ENCODE measurements around the gene TUBGCP2.

TUBGCP2 gene

GRCh38 chr10:133315847-133316246, 7.2 kb upstream of the TUBGCP2 start:
- no peak overlapping the region for H2BK15ac ChIP-seq (replicated peaks; ENCODE audit: low read depth)
- H3K27me3 ChIP-seq (ENCODE audit: insufficient read depth, low read length, poor library complexity), result no peaks in the 10 kb centered on the region
- DNase-seq, result no peak
- no peak overlapping the region for H3K4me2 ChIP-seq (ENCODE audit: low read length)
- H3K4me1 ChIP-seq (ENCODE audit: control insufficient read depth, low read depth, low read length), result no peaks in the 10 kb centered on the region
- H3K27ac ChIP-seq (ENCODE audit: low read depth, low read length), result no peak overlapping the region
- no peak overlapping the region for H3K56ac ChIP-seq (ENCODE audit: low read length)
- no peaks in the 10 kb centered on the region for H3K79me2 ChIP-seq (ENCODE audit: control insufficient read depth, insufficient read depth, low read length)
- no peak overlapping the region for H3K18ac ChIP-seq (ENCODE audit: low read length)
- WGBS (ENCODE audit: extremely low coverage, insufficient coverage, low lambda C conversion rate), result no CpG with 5 or more reads among the region's 5 CpGs
- no peak overlapping the region for H2BK5ac ChIP-seq (ENCODE audit: low read length)
- no peak overlapping the region for H3K4ac ChIP-seq (ENCODE audit: low read depth, low read length)
- no peak overlapping the region for H3K4me3 ChIP-seq (ENCODE audit: low read length)
- H4K5ac ChIP-seq (ENCODE audit: low read length), result no peak overlapping the region
- H3K23ac ChIP-seq (ENCODE audit: low read length), result no peak overlapping the region
- H3K79me1 ChIP-seq (ENCODE audit: low read length), result no peaks in the 10 kb centered on the region
- H4K8ac ChIP-seq (ENCODE audit: low read depth, low read length), result no peak overlapping the region
- no peak overlapping the region for H3K9ac ChIP-seq (ENCODE audit: low read length)
- H2AK5ac ChIP-seq (ENCODE audit: low read length), result no peak overlapping the region
- H3K36me3 ChIP-seq (ENCODE audit: control insufficient read depth, insufficient read depth, low read length), result no peaks in the 10 kb centered on the region
- no peak overlapping the region for H2BK120ac ChIP-seq (ENCODE audit: low read depth, low read length)

DNA sequence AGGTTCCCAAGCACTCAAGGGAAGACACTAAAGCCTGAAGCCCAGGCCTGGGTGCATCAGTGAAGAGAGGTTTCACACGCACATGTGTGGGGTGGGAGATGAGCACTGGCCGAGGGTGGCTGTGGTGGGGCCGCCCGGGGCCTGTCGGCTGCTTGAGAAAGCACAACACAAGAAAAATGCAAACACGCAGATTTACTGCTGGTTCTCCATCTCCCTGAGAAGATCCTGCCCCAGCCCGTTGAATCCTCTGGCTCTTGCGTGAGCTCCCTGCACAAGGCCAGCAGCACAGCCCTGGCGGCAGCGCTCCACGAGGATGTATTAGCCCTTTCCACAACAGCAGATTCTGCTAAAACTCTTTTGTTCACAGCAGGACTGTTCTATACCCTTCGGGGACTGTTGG, 6.2 kb upstream of the TUBGCP2 start:
- H3K56ac ChIP-seq (ENCODE audit: low read length), result no peak overlapping the region
- no peak overlapping the region for H2AK5ac ChIP-seq (ENCODE audit: low read length)
- no peaks in the 10 kb centered on the region for H3K79me1 ChIP-seq (ENCODE audit: low read length)
- H3K27me3 ChIP-seq (ENCODE audit: insufficient read depth, low read length, poor library complexity), result no peaks in the 10 kb centered on the region
- H3K23ac ChIP-seq (ENCODE audit: low read length), result no peak overlapping the region
- H3K4me2 ChIP-seq (ENCODE audit: low read length), result no peak overlapping the region
- H3K4ac ChIP-seq (ENCODE audit: low read depth, low read length), result no peak overlapping the region
- no peak for DNase-seq
- H4K8ac ChIP-seq (ENCODE audit: low read depth, low read length), result no peak overlapping the region
- peaks cover 2% of the 10 kb centered on the region for H3K36me3 ChIP-seq (ENCODE audit: control insufficient read depth, insufficient read depth, low read length)
- no peaks in the 10 kb centered on the region for H3K79me2 ChIP-seq (ENCODE audit: control insufficient read depth, insufficient read depth, low read length)
- no peak overlapping the region for H2BK15ac ChIP-seq (replicated peaks; ENCODE audit: low read depth)
- H3K27ac ChIP-seq (ENCODE audit: low read depth, low read length), result no peak overlapping the region
- H4K5ac ChIP-seq (ENCODE audit: low read length), result no peak overlapping the region
- no CpG with 5 or more reads among the region's 12 CpGs for WGBS (ENCODE audit: extremely low coverage, insufficient coverage, low lambda C conversion rate)
- H3K4me1 ChIP-seq (ENCODE audit: control insufficient read depth, low read depth, low read length), result no peaks in the 10 kb centered on the region
- no peak overlapping the region for H3K9ac ChIP-seq (ENCODE audit: low read length)
- H2BK5ac ChIP-seq (ENCODE audit: low read length), result no peak overlapping the region
- H3K18ac ChIP-seq (ENCODE audit: low read length), result no peak overlapping the region
- H3K4me3 ChIP-seq (ENCODE audit: low read length), result no peak overlapping the region
- no peak overlapping the region for H2BK120ac ChIP-seq (ENCODE audit: low read depth, low read length)

GRCh38 chr10:133313192-133313591, 4.5 kb upstream of the TUBGCP2 start:
- H3K23ac ChIP-seq (ENCODE audit: low read length), result no peak overlapping the region
- no peak overlapping the region for H2BK15ac ChIP-seq (replicated peaks; ENCODE audit: low read depth)
- H3K36me3 ChIP-seq (ENCODE audit: control insufficient read depth, insufficient read depth, low read length), result peaks cover 2% of the 10 kb centered on the region
- H2AK5ac ChIP-seq (ENCODE audit: low read length), result no peak overlapping the region
- H3K9ac ChIP-seq (ENCODE audit: low read length), result no peak overlapping the region
- no peak for DNase-seq
- H3K18ac ChIP-seq (ENCODE audit: low read length), result no peak overlapping the region
- no peaks in the 10 kb centered on the region for H3K79me1 ChIP-seq (ENCODE audit: low read length)
- H4K5ac ChIP-seq (ENCODE audit: low read length), result no peak overlapping the region
- no peaks in the 10 kb centered on the region for H3K79me2 ChIP-seq (ENCODE audit: control insufficient read depth, insufficient read depth, low read length)
- H3K56ac ChIP-seq (ENCODE audit: low read length), result no peak overlapping the region
- no peaks in the 10 kb centered on the region for H3K4me1 ChIP-seq (ENCODE audit: control insufficient read depth, low read depth, low read length)
- H3K4me3 ChIP-seq (ENCODE audit: low read length), result no peak overlapping the region
- H3K27ac ChIP-seq (ENCODE audit: low read depth, low read length), result no peak overlapping the region
- WGBS (ENCODE audit: extremely low coverage, insufficient coverage, low lambda C conversion rate), result no CpG with 5 or more reads among the region's 4 CpGs
- no peak overlapping the region for H3K4ac ChIP-seq (ENCODE audit: low read depth, low read length)
- H3K4me2 ChIP-seq (ENCODE audit: low read length), result no peak overlapping the region
- no peak overlapping the region for H4K8ac ChIP-seq (ENCODE audit: low read depth, low read length)
- H2BK120ac ChIP-seq (ENCODE audit: low read depth, low read length), result no peak overlapping the region
- no peaks in the 10 kb centered on the region for H3K27me3 ChIP-seq (ENCODE audit: insufficient read depth, low read length, poor library complexity)
- H2BK5ac ChIP-seq (ENCODE audit: low read length), result no peak overlapping the region

DNA sequence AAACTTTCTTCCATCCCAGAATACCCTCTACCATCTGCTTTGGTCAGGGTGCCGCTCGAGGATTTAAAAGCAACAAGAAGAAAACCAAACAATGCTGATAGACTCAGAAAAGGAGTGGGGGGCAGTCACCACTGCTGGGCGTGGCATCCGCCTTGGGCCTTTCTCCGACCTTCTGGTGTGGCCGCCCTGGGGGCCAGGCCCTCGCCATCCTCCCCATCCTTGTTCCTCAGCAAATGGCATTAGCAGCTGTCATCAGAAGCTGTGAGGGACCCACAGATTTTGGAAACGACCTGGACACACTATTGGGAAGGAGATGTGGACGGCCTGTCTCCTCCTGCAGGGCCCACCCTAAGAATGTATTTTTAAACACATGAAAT, 4.1 kb upstream of the TUBGCP2 start:
- Histone ChIP-seq H4K5ac (ENCODE audit: low read length) (no peak overlapping the region), H4K8ac (ENCODE audit: low read depth, low read length) (no peak overlapping the region), H2BK120ac (ENCODE audit: low read depth, low read length) (no peak overlapping the region), H2AK5ac (ENCODE audit: low read length) (no peak overlapping the region), H3K18ac (ENCODE audit: low read length) (no peak overlapping the region), H3K4me3 (ENCODE audit: low read length) (no peak overlapping the region), H3K27me3 (ENCODE audit: insufficient read depth, low read length, poor library complexity) (no peaks in the 10 kb centered on the region), H3K23ac (ENCODE audit: low read length) (no peak overlapping the region), H2BK5ac (ENCODE audit: low read length) (no peak overlapping the region), H3K9ac (ENCODE audit: low read length) (no peak overlapping the region), H3K79me2 (ENCODE audit: control insufficient read depth, insufficient read depth, low read length) (peaks cover 4% of the 10 kb centered on the region), H3K4ac (ENCODE audit: low read depth, low read length) (no peak overlapping the region), H3K4me2 (ENCODE audit: low read length) (no peak overlapping the region), H2BK15ac (replicated peaks; ENCODE audit: low read depth) (no peak overlapping the region), H3K56ac (ENCODE audit: low read length) (no peak overlapping the region), H3K4me1 (ENCODE audit: control insufficient read depth, low read depth, low read length) (no peaks in the 10 kb centered on the region), H3K36me3 (ENCODE audit: control insufficient read depth, insufficient read depth, low read length) (peaks cover 2% of the 10 kb centered on the region), H3K27ac (ENCODE audit: low read depth, low read length) (no peak overlapping the region), H3K79me1 (ENCODE audit: low read length) (peaks cover 4% of the 10 kb centered on the region)
- DNase-seq, result no peak
- WGBS (ENCODE audit: extremely low coverage, insufficient coverage, low lambda C conversion rate), result no CpG with 5 or more reads among the region's 9 CpGs

DNA sequence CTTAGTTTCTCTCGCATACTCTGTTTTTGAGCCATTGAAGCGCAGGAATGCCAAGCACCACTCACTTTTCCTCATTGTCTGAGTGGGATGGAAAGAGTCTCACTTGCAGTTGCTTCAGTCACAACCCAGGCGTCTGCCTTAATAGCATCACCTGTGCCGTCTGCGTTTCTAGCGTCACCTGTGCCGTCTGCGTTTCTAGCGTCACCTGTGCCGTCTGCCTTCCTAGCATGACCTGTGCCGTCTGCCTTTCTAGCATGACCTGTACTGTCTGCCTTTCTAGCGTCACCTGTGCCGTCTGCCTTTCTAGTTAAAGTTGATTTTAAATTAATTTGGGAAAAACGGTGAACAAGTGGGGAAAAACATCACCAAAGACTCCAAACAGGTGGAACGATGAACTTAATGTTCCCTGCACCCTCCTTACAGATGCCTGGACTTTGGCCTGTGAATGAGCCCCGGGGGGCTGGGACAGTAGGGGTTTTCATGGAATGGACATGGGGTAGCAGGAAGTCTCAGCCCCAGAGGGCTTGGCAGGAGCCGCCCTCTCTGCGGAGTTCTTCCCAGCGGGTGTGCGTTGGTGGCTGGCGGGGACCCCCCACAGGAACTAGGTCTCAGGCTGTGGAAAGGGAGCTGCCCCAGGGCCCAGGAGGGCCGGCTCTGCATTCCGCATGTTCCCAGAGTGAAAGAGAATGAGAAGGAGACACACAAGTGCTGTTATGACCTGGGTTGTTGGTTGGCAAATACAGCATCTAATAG, 3.5 kb upstream of the TUBGCP2 start:
- peaks cover 8% of the 10 kb centered on the region for H3K79me1 ChIP-seq (ENCODE audit: low read length)
- no peak overlapping the region for H3K9ac ChIP-seq (ENCODE audit: low read length)
- H3K27me3 ChIP-seq (ENCODE audit: insufficient read depth, low read length, poor library complexity), result no peaks in the 10 kb centered on the region
- H2BK5ac ChIP-seq (ENCODE audit: low read length), result no peak overlapping the region
- peaks cover 9% of the 10 kb centered on the region for H3K79me2 ChIP-seq (ENCODE audit: control insufficient read depth, insufficient read depth, low read length)
- H3K4me1 ChIP-seq (ENCODE audit: control insufficient read depth, low read depth, low read length), result no peaks in the 10 kb centered on the region
- H3K23ac ChIP-seq (ENCODE audit: low read length), result no peak overlapping the region
- H3K18ac ChIP-seq (ENCODE audit: low read length), result no peak overlapping the region
- H2BK15ac ChIP-seq (replicated peaks; ENCODE audit: low read depth), result no peak overlapping the region
- no CpG with 5 or more reads among the region's 23 CpGs for WGBS (ENCODE audit: extremely low coverage, insufficient coverage, low lambda C conversion rate)
- H3K4ac ChIP-seq (ENCODE audit: low read depth, low read length), result no peak overlapping the region
- no peak overlapping the region for H4K8ac ChIP-seq (ENCODE audit: low read depth, low read length)
- H2AK5ac ChIP-seq (ENCODE audit: low read length), result no peak overlapping the region
- H3K4me2 ChIP-seq (ENCODE audit: low read length), result no peak overlapping the region
- H3K4me3 ChIP-seq (ENCODE audit: low read length), result no peak overlapping the region
- peaks cover 2% of the 10 kb centered on the region for H3K36me3 ChIP-seq (ENCODE audit: control insufficient read depth, insufficient read depth, low read length)
- H3K27ac ChIP-seq (ENCODE audit: low read depth, low read length), result no peak overlapping the region
- no peak overlapping the region for H3K56ac ChIP-seq (ENCODE audit: low read length)
- H2BK120ac ChIP-seq (ENCODE audit: low read depth, low read length), result no peak overlapping the region
- no peak overlapping the region for H4K5ac ChIP-seq (ENCODE audit: low read length)
- no peak for DNase-seq

DNA sequence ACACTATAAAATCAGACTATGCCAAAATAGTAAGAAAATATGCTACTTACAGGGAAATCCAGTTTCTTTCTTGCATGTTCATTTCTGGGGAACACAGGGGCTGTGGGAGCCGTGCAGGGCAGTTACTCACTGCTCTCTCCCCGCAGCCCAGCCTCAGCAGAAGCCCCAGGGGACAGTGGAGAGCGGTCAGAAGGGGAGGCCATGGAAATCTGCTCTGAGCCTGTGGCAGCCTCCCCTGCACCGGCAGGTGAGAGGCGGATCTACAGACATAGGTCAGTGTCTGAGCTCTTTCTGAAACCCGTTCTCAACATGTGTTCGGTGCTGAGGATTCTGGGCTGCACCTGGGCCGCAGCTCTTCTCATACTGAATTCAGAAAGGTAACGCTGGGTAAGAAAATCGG, 2.9 kb upstream of the TUBGCP2 start:
- H3K9ac ChIP-seq (ENCODE audit: low read length), result no peak overlapping the region
- no peaks in the 10 kb centered on the region for H3K4me1 ChIP-seq (ENCODE audit: control insufficient read depth, low read depth, low read length)
- H2BK5ac ChIP-seq (ENCODE audit: low read length), result no peak overlapping the region
- no peaks in the 10 kb centered on the region for H3K27me3 ChIP-seq (ENCODE audit: insufficient read depth, low read length, poor library complexity)
- H4K8ac ChIP-seq (ENCODE audit: low read depth, low read length), result no peak overlapping the region
- WGBS (ENCODE audit: extremely low coverage, insufficient coverage, low lambda C conversion rate), result no CpG with 5 or more reads among the region's 10 CpGs
- H3K4me2 ChIP-seq (ENCODE audit: low read length), result no peak overlapping the region
- H2BK15ac ChIP-seq (replicated peaks; ENCODE audit: low read depth), result no peak overlapping the region
- H3K18ac ChIP-seq (ENCODE audit: low read length), result no peak overlapping the region
- peaks cover 13% of the 10 kb centered on the region for H3K79me1 ChIP-seq (ENCODE audit: low read length)
- no peak for DNase-seq
- H2AK5ac ChIP-seq (ENCODE audit: low read length), result no peak overlapping the region
- no peak overlapping the region for H2BK120ac ChIP-seq (ENCODE audit: low read depth, low read length)
- H3K36me3 ChIP-seq (ENCODE audit: control insufficient read depth, insufficient read depth, low read length), result peaks cover 2% of the 10 kb centered on the region
- no peak overlapping the region for H3K23ac ChIP-seq (ENCODE audit: low read length)
- no peak overlapping the region for H3K27ac ChIP-seq (ENCODE audit: low read depth, low read length)
- H4K5ac ChIP-seq (ENCODE audit: low read length), result no peak overlapping the region
- H3K4me3 ChIP-seq (ENCODE audit: low read length), result no peak overlapping the region
- peaks cover 13% of the 10 kb centered on the region for H3K79me2 ChIP-seq (ENCODE audit: control insufficient read depth, insufficient read depth, low read length)
- H3K4ac ChIP-seq (ENCODE audit: low read depth, low read length), result no peak overlapping the region
- no peak overlapping the region for H3K56ac ChIP-seq (ENCODE audit: low read length)

Data from mesendoderm (in vitro differentiated cells).